OCI-LY3 (cell line): ENCODE results near the gene AGAP2.

Source experiments
- EZH2phosphoT487 ChIP-seq: fragments of 200-600 bp; shearing (Covaris generic); IDR thresholded peaks from 2 replicates; pipeline ENCODE4 v1.6.1; 2018; ENCODE audit warnings: antibody characterized with exemption, mixed run types, low read depth
- TF ChIP-seq, protein P1 (sequence below): fragments of 200-600, 300-600 bp; sonication (generic); IDR thresholded peaks from 2 replicates; pipeline ENCODE4 v1.5.1; 2014; ENCODE audit warnings: antibody characterized with exemption, low read length, low read depth

DNA sequence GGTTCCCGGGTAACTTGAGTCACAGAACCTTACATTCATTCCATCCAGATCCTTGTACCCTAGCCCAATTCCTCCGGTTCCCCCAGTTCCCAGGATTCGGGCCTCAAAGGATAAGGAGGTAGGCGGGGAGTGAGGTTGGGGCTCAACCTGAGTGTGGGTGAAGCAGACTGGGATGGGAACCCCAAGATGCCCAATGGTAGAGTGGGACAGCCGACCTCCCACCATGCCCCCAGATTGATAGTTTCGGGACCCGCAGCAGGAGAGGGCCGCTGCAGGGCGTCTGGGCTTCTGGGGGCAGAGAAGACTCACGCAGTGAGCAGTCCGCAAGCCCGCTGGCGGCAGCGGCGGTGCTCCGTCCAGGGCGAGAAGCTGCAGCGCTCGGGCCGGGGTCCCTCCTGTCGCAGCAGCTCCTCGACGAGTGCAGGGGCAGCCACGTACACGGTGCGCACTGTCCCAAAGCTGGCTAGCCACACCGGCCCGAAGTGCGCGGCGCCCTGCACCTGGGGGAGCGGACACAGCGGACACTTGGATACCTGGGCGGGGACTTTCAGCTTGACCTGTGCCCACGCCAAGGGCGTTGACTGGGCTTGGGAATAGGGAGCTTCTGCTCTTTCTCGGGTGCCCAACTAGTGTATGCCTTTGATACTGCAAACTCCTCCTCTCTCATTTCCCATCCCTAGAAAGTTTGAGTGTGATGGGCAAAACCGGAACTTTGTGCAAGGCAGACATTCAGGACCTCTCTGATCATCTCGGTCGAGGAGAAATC lies 27.3 kb upstream of the AGAP2 start:
- TF ChIP-seq, protein P1, sequence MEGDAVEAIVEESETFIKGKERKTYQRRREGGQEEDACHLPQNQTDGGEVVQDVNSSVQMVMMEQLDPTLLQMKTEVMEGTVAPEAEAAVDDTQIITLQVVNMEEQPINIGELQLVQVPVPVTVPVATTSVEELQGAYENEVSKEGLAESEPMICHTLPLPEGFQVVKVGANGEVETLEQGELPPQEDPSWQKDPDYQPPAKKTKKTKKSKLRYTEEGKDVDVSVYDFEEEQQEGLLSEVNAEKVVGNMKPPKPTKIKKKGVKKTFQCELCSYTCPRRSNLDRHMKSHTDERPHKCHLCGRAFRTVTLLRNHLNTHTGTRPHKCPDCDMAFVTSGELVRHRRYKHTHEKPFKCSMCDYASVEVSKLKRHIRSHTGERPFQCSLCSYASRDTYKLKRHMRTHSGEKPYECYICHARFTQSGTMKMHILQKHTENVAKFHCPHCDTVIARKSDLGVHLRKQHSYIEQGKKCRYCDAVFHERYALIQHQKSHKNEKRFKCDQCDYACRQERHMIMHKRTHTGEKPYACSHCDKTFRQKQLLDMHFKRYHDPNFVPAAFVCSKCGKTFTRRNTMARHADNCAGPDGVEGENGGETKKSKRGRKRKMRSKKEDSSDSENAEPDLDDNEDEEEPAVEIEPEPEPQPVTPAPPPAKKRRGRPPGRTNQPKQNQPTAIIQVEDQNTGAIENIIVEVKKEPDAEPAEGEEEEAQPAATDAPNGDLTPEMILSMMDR, result no peak
- TF ChIP-seq EZH2phosphoT487, result no peak
